CD4-positive, alpha-beta T cell treated with Interleukin-17A for 4 hours (primary cell): ENCODE results near the gene PAK6.

Experiments
- DNase-seq: peaks from one replicate; pipeline ENCODE4 v3.0.0-alpha.2; 2020; ENCODE audit warnings: mixed read lengths

PAK6 gene

GRCh38 chr15:40241269-40242212 is 2.7 kb downstream of the PAK6 start:
- no peak for DNase-seq

GRCh38 chr15:40242213-40242599 is 3.3 kb downstream of the PAK6 start:
- no peak for DNase-seq

- DNase-seq = no peak
These were observed 3.7 kb downstream of the PAK6 start for GRCh38 chr15:40242601-40243000.

- no peak for DNase-seq
These were observed 4.4 kb downstream of the PAK6 start for GRCh38 chr15:40243126-40243810.

- DNase-seq = no peak
These were observed 6.2 kb downstream of the PAK6 start for GRCh38 chr15:40244961-40245523.

GRCh38 chr15:40245666-40246450 is 7.0 kb downstream of the PAK6 start:
- no peak for DNase-seq

- DNase-seq = no peak
These were observed 7.8 kb downstream of the PAK6 start for GRCh38 chr15:40246496-40247280.

GRCh38 chr15:40247406-40247971 is 8.6 kb downstream of the PAK6 start:
- no peak for DNase-seq

GRCh38 chr15:40248006-40248783 is 9.3 kb downstream of the PAK6 start:
- DNase-seq = no peak

GRCh38 chr15:40249477-40250303 is 10.8 kb downstream of the PAK6 start:
- no peak for DNase-seq

GRCh38 chr15:40250304-40250656 is 11.4 kb downstream of the PAK6 start:
- no peak for DNase-seq

- no peak for DNase-seq
These were observed 12.1 kb downstream of the PAK6 start for GRCh38 chr15:40250771-40251483.

GRCh38 chr15:40251486-40252140 is 12.8 kb downstream of the PAK6 start:
- DNase-seq = no peak

- DNase-seq = no peak
These were observed 13.2 kb downstream of the PAK6 start for GRCh38 chr15:40252141-40252437.

GRCh38 chr15:40252438-40253166 is 13.7 kb downstream of the PAK6 start:
- DNase-seq = peak; percentile 9

- DNase-seq = no peak
These were observed 14.4 kb downstream of the PAK6 start for GRCh38 chr15:40253167-40253790.

GRCh38 chr15:40254452-40254851 is 15.6 kb downstream of the PAK6 start:
- DNase-seq = no peak

GRCh38 chr15:40255033-40255432 is 16.2 kb downstream of the PAK6 start:
- no peak for DNase-seq
